B cell (primary cell): ENCODE data around the gene MAP2K1.

Experiments
- CTCF ChIP-seq: fragments of 200-600 bp; IDR thresholded peaks from one replicate; pipeline ENCODE4 v1.8.0; 2022; ENCODE audit warnings: antibody characterized with exemption, mild to moderate bottlenecking
- EZH2 ChIP-seq: IDR thresholded peaks from 2 replicates; pipeline ENCODE4 v1.6.1; 2012; ENCODE audit warnings: borderline replicate concordance, low read depth, mild to moderate bottlenecking, moderate library complexity, low read length; ENCODE audit not compliant: insufficient read depth, poor library complexity, severe bottlenecking

- TF ChIP-seq CTCF (no peak), EZH2 (no peak)
These were observed 22.1 kb downstream of the MAP2K1 start for GRCh38 chr15:66408675-66409282.
